K562 (cell line): ENCODE data around the gene SLC10A3. TPM values are rescaled to one million over a fixed set of nuclear protein-coding genes. Genes with fewer than 3 reads are reported as not detected.

ENCODE experiments used
- CBFA2T3 ChIP-seq: fragments of 450-650 bp; IDR thresholded peaks from 2 replicates; pipeline ENCODE4 v1.6.1; 2017
- FOXA1 ChIP-seq: fragments of 450-650 bp; IDR thresholded peaks from 2 replicates; pipeline ENCODE4 v1.6.1; 2016; ENCODE audit warnings: mild to moderate bottlenecking, borderline replicate concordance
- HMG20A ChIP-seq: fragments of 450-650 bp; formaldehyde crosslinking; conservative IDR thresholded peaks from 2 replicates; pipeline ENCODE4 v1.4.0; 2020; ENCODE audit warnings: mild to moderate bottlenecking, mixed read lengths
- HMGN3 ChIP-seq: IDR thresholded peaks from 2 replicates; pipeline ENCODE4 v1.6.1; 2011; ENCODE audit warnings: borderline replicate concordance, low read depth, mild to moderate bottlenecking, mixed read lengths, low read length; ENCODE audit not compliant: insufficient read length; ENCODE audit errors: extremely low read depth
- HOXB6 ChIP-seq: fragments of 250-450 bp; sonication (Bioruptor Pico); IDR thresholded peaks from 2 replicates; pipeline ENCODE4 v1.5.1; 2022; ENCODE audit warnings: mild to moderate bottlenecking, borderline replicate concordance
- MXI1 ChIP-seq: IDR thresholded peaks from 2 replicates; pipeline ENCODE4 v1.6.1; 2011; ENCODE audit warnings: low read depth, mild to moderate bottlenecking, improper control_type of control experiment, low read length
- NFRKB ChIP-seq: fragments of 450-650 bp; IDR thresholded peaks from 2 replicates; pipeline ENCODE4 v1.6.1; 2016; ENCODE audit warnings: low read depth
- NONO ChIP-seq, 2 experiments: fragments of 200-400 bp in 1 of 2; fragments of 450-650 bp in 1 of 2; formaldehyde crosslinking in 1 of 2; IDR thresholded peaks; 2 replicates each; pipeline ENCODE4 v1.6.1; 2017; ENCODE audit warnings: low read depth in 2 of 2, mild to moderate bottlenecking in 2 of 2, moderate library complexity in 2 of 2, low read length in 1 of 2
- PHB ChIP-seq: fragments of 250-450 bp; sonication (Bioruptor Pico); IDR thresholded peaks from 2 replicates; pipeline ENCODE4 v1.5.0; 2021
- SIN3A ChIP-seq, 2 experiments: fragments of 150-350 bp in 1 of 2; IDR thresholded peaks; 2 replicates each; pipeline ENCODE4 v1.6.1; 2011 to 2016; ENCODE audit warnings: borderline replicate concordance in 2 of 2, low read depth in 2 of 2, low read length in 2 of 2, mild to moderate bottlenecking in 2 of 2, moderate library complexity in 2 of 2; ENCODE audit not compliant: control insufficient read depth in 1 of 2
- SNIP1 ChIP-seq: fragments of 450-650 bp; IDR thresholded peaks from 2 replicates; pipeline ENCODE4 v1.7.1; 2017; ENCODE audit warnings: low read depth, mild to moderate bottlenecking
- ZNF212 ChIP-seq: fragments of 450-650 bp; formaldehyde crosslinking; IDR thresholded peaks from 2 replicates; pipeline ENCODE4 v1.4.0; 2020; ENCODE audit warnings: mild to moderate bottlenecking
- ZNF232 ChIP-seq: sonication (generic); formaldehyde crosslinking; IDR thresholded peaks from 2 replicates; pipeline ENCODE4 v1.8.0; 2022; ENCODE audit warnings: mild to moderate bottlenecking, missing genetic modification reagents
- ZNF444 ChIP-seq: fragments of 250-450 bp; sonication (Bioruptor Pico); IDR thresholded peaks from 2 replicates; pipeline ENCODE4 v1.4.0; 2020; ENCODE audit warnings: mild to moderate bottlenecking, moderate library complexity
- polyA plus RNA-seq, 8 experiments: library from polyadenylated mRNA; depleted of rRNA in 4 of 8; stranded (reverse) in 5 of 8; unstranded in 3 of 8; fragments of >200 nt; fragmentation: Nextera tagmentation in 2 of 8; fragmentation: Illumina TruSeq in 1 of 8; extraction: Ambion mirVana in 2 of 8; extraction: Trizol in 1 of 8; gene quantifications; 2 replicates each; pipeline versions ENCODE4 v1.2.1 to v1.2.3, GENCODE V29; 2011 to 2014; ENCODE audit warnings: inconsistent platforms in 1 of 8, missing spikeins in 1 of 8
- total RNA-seq, 7 experiments: library from RNA; depleted of rRNA in 6 of 7; stranded (reverse); fragments of >200 nt in 6 of 7; fragmentation: Illumina TruSeq in 2 of 7; extraction: Trizol in 2 of 7; gene quantifications; 2 replicates each; pipeline versions ENCODE4 v1.2.1 to v1.2.3, GENCODE V29; 2011 to 2021; ENCODE audit warnings: low replicate concordance in 1 of 7
- TF ChIP-seq, protein P1 (sequence below): fragments of 250-450 bp; sonication (Bioruptor Pico); IDR thresholded peaks from 2 replicates; pipeline ENCODE4 v1.5.0; 2021; ENCODE audit warnings: mild to moderate bottlenecking, moderate library complexity
- TF ChIP-seq, protein P2 (sequence below): fragments of 450-650 bp; formaldehyde crosslinking; IDR thresholded peaks from 2 replicates; pipeline ENCODE4 v1.4.0; 2022; ENCODE audit warnings: missing genetic modification characterization
- TF ChIP-seq, protein P3 (sequence below): fragments of 450-650 bp; formaldehyde crosslinking; IDR thresholded peaks from 2 replicates; pipeline ENCODE4 v1.4.0; 2022; ENCODE audit warnings: missing genetic modification characterization
- TF ChIP-seq, protein P4 (sequence below): fragments of 250-450 bp; sonication (Bioruptor Pico); IDR thresholded peaks from 2 replicates; pipeline ENCODE4 v1.5.0; 2021; ENCODE audit warnings: mild to moderate bottlenecking, borderline replicate concordance

The SLC10A3 gene
- total and polyA plus RNA-seq, 9 of the 15 experiments (the other 6 are each of a cell fraction or from before 2014, with no cell fraction given): 5.2 to 30.6 (median 16.7) TPM

DNA sequence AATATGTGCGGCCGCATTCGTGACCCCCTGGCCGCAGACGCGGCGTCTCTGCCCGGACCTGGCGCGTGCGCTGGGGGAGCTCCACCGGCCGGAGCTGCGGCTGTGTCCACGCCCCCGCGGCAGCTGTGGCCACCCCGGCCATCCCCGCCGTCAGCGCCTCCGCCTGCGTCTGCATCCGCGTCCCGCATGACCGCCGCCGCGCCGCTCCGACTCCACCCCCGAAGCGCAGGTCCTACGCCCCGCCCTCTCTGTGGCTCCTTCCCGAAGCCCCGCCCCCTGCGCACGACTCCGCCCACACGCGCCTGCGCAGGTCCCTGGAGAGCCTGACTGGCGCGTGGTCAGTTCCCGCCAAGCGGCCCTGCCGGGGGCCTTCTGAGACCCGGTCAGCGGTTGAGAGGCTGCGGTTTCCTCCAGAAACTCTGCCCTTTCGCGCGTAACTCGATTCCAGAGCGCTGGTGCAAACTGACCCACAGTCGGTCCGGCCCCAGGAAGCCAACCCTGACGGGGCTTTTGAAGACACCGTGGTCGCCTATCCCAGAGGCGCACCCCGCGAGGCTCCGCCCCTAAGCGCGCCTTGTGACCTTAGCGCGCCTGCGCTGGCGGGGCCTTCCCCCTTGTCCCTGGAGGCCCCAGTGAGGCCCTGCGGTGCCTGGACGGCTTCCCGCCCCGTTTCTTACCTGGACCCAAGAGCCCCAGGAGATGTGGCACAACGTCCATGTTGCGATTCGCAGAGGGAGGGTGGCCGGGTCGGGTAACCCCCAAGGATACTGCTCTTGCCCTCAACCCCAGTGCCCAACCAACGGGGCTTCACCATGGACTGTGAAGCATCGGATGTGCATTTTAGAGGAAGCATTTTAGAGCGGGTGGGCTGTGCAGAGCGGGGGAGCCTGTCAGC lies 11.5 kb downstream of the SLC10A3 start, which contains the start of gene LAGE3 (continued):
- TF ChIP-seq, protein P1, sequence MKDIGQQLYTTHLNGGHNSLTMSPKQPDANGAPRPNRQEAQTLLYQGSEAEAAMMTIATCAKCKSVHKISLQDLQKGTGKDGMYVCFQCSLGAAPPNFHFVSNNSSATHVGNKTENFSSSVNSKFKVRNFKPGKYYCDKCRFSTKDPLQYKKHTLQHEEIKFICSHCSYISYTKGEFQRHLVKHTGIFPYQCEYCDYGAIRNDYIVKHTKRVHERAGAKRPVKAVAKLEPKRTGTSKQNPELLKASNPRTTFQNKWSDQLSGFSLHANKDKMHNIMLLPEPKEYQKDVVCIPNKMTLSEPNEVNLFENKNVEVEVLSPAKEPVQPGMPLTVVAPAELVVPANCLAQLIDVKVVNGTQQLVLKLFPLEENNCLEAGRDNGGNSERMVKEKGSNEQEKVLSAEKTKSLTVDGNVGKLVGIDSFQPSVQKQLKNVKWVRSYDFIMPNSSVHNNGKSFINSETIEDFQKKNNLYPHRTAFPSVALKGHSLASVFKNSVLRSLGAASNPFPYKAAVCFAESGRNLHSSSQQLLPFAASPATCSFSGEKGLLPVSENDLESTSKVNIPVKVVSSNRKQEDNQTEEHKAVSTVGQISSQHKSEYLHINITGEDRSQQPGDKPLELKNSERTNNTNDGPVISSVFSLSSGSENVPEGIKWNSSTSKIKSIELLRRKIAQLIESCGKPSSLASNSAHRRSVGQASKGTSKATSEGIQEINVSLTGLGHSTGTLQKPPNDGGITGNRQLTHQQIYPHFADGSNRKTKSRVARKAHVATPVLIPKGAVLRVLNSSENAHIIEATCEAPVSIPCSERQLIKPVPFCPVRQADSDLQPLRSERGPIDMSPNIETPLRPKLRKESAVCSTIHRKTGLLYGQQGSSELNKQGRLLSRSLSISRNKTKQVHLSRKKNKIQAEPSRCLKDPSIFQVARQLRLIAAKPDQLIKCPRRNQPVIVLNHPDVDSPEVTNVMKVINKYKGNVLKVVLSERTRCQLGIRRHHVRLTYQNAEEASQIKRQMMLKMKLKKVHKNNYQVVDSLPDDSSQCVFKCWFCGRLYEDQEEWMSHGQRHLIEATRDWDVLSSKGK (CRISPR knock-in tag): no peak
- TF ChIP-seq, protein P2, sequence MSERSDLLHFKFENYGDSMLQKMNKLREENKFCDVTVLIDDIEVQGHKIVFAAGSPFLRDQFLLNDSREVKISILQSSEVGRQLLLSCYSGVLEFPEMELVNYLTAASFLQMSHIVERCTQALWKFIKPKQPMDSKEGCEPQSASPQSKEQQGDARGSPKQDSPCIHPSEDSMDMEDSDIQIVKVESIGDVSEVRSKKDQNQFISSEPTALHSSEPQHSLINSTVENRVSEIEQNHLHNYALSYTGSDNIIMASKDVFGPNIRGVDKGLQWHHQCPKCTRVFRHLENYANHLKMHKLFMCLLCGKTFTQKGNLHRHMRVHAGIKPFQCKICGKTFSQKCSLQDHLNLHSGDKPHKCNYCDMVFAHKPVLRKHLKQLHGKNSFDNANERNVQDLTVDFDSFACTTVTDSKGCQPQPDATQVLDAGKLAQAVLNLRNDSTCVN: no peak; the same call in 1 of the 2 replicates
- TF ChIP-seq ZNF444 (no peak), HOXB6 (CRISPR knock-in tag) (no peak), ZNF212 (CRISPR knock-in tag) (no peak), PHB (CRISPR knock-in tag) (no peak), MXI1 (0 out of 2 replicates have a peak, but pooled peaks have one; percentile 17), FOXA1 (no peak), CBFA2T3 (peak; percentile 16; the same call in 1 of the 2 replicates), NONO (IDR thresholded peaks at IDR 0.05; ENCODE audit: low read depth in 2 of 2, low read length in 1 of 2) (peak in 1 of 2 experiments; percentile 48; a peak in 1 of 4 replicates), SNIP1 (no peak), HMGN3 (peak; percentile 84), HMG20A (no peak), NFRKB (no peak), ZNF232 (CRISPR knock-in tag) (no peak), SIN3A (IDR thresholded peaks at IDR 0.05; ENCODE audit: borderline replicate concordance in 2 of 2, control insufficient read depth in 1 of 2, low read depth in 2 of 2, low read length in 2 of 2) (peak; percentile 86 to 91; a peak in 3 of 4 replicates)
- TF ChIP-seq, protein P3, sequence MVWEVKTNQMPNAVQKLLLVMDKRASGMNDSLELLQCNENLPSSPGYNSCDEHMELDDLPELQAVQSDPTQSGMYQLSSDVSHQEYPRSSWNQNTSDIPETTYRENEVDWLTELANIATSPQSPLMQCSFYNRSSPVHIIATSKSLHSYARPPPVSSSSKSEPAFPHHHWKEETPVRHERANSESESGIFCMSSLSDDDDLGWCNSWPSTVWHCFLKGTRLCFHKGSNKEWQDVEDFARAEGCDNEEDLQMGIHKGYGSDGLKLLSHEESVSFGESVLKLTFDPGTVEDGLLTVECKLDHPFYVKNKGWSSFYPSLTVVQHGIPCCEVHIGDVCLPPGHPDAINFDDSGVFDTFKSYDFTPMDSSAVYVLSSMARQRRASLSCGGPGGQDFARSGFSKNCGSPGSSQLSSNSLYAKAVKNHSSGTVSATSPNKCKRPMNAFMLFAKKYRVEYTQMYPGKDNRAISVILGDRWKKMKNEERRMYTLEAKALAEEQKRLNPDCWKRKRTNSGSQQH: no peak
- TF ChIP-seq, protein P4, sequence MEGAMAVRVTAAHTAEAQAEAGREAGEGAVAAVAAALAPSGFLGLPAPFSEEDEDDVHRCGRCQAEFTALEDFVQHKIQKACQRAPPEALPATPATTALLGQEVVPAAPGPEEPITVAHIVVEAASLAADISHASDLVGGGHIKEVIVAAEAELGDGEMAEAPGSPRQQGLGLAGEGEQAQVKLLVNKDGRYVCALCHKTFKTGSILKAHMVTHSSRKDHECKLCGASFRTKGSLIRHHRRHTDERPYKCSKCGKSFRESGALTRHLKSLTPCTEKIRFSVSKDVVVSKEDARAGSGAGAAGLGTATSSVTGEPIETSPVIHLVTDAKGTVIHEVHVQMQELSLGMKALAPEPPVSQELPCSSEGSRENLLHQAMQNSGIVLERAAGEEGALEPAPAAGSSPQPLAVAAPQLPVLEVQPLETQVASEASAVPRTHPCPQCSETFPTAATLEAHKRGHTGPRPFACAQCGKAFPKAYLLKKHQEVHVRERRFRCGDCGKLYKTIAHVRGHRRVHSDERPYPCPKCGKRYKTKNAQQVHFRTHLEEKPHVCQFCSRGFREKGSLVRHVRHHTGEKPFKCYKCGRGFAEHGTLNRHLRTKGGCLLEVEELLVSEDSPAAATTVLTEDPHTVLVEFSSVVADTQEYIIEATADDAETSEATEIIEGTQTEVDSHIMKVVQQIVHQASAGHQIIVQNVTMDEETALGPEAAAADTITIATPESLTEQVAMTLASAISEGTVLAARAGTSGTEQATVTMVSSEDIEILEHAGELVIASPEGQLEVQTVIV (CRISPR knock-in tag): no peak
